Loucy (cell line): ENCODE measurements around the gene DNASE2.
A peak's percentile ranks its signal among the peaks of the same experiment; 100 is the strongest.

Experiments used
- EZH2phosphoT487 ChIP-seq: fragments of 200-600 bp; IDR thresholded peaks from 2 replicates; pipeline ENCODE4 v1.6.1; 2018; ENCODE audit warnings: antibody characterized with exemption, mild to moderate bottlenecking, moderate library complexity, borderline replicate concordance
- TF ChIP-seq, protein P1 (sequence below): fragments of 200-600 bp; sonication (generic); conservative IDR thresholded peaks from 2 replicates; pipeline ENCODE4 v1.5.1; 2014; ENCODE audit warnings: mild to moderate bottlenecking, antibody characterized with exemption, low read length

DNA sequence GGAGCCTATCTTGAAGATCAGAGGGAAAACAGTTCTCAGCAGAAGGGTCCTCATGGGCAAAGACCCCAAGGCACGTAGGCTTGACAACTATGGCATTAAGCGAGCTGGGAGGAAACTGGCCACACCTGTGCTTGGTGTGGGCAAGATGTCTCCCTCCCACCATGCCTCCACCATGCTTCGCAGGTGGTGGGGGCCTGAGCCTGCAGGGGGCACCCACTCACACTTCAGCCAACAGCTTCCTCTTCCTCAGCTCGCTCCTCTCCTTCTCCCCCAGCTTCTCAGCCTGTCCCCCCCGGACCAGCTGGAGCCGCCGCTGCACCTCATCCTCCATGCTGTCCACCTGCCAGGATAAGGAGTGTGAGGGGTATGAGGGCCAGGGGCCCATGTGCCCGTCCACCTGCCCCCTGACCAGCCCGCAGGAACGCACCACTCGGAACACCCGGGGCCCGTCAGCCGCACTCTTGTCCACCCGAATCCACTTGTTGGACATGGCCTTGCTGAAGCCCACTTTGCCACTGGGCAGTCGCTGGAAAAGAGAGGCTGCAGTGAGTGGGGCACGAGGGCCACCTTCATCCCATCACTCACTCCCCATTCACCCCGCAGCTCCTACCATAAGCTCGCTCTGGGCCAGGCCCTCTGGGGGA lies 48.9 kb upstream of the DNASE2 start:
- TF ChIP-seq, protein P1, sequence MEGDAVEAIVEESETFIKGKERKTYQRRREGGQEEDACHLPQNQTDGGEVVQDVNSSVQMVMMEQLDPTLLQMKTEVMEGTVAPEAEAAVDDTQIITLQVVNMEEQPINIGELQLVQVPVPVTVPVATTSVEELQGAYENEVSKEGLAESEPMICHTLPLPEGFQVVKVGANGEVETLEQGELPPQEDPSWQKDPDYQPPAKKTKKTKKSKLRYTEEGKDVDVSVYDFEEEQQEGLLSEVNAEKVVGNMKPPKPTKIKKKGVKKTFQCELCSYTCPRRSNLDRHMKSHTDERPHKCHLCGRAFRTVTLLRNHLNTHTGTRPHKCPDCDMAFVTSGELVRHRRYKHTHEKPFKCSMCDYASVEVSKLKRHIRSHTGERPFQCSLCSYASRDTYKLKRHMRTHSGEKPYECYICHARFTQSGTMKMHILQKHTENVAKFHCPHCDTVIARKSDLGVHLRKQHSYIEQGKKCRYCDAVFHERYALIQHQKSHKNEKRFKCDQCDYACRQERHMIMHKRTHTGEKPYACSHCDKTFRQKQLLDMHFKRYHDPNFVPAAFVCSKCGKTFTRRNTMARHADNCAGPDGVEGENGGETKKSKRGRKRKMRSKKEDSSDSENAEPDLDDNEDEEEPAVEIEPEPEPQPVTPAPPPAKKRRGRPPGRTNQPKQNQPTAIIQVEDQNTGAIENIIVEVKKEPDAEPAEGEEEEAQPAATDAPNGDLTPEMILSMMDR: peak; percentile 34
- TF ChIP-seq EZH2phosphoT487: no peak
